ENCODE measurements around the gene LRRC47.

Gene LRRC47

DNA sequence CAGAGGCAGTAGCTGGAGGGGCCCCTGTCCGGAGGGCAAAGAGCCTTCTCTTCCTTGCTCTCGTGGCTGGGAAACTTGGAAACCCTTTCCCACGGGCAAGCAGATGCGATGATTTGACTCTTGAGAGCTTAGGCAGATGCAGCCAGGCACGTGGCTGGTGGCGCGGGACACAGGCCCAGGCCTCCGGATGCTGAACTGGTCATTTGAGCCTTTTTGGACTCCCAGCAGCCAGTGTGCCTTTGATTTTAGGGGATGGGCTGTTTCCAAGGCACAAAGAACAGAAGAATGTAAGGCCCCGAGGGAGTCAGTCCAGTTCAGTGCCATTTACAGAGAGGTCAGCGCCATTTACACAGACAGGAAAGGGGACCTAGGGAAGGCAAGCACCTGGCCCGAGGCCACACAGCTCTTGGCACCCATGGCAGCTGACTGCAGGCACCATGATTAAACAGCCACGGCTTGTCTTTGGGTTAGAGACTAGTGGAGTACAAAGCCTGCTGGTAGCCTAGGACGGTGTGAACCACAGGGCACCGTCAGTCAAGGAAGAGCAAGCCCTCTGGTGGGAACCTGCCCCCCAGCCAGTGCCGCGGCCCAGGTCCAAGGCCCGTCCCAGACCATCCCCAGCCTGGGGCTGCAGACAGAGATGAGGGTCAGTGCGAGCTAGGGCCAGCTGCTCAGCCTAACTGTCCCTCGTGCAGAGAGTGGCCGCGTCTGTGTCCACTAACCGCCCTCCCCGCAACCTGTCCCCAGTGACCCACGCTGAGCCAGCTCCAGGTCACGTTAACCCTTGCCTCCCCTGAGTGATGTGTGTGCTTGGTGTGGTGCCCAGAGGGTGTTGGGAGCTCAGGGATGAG, 64.5 kb downstream of the LRRC47 start:
- DNase-seq = peak in 7 of 14 donors; percentile 10 to 45 (median 20)

- DNase-seq = no peak
Measured at GRCh38 chr1:3730543-3731247, 65.6 kb downstream of the LRRC47 start.

DNA sequence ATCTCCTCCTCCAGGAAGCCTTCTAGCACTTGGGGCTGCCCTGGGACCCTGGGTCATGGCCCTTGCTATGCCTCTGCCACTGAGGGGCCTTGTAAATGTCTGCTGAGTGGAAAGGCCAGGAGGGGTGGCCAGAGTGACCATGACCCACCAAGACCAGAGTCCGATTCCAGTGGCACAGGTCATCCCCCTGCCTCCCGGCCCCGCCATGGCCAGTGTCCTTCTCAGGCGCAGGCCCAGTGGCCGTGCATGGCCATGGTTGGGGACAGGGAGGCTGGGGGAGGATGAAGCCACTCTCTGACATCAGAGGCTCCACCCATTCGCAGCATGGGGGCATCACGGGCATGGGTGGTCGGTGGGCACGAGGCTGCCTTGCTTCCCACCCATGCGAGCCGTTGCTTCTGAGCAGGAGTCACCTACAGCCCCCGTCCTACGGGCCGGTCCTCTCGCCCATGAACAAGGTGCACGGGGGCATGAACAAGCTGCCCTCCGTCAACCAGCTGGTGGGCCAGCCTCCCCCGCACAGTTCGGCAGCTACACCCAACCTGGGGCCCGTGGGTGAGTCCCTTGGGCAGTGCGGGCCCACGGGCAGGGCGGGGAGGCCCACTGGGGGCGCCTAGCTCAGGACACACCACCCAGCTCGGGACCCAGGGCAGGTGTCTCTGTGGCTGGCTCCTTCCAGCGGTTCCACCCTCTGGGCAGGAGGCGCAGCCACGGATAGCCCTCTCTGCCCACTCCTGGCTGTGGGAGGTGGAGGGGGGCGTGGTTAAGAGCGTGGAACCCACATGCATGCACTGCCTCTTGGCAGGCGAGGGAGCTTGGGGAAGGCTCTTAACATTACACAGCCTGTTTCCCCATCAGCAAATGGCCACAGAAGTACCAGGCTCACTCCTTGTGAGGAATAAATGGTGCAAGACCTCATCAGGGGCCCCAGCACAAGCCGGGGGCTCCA, 66.4 kb downstream of the LRRC47 start:
- no peak for DNase-seq
